Smooth muscle cell of bladder (primary cell): Measurements from ENCODE around the gene ALG8. TPM values are rescaled to one million over a fixed set of nuclear protein-coding genes. Genes with fewer than 3 reads are reported as not detected.

Source experiments
- total RNA-seq: library from RNA; depleted of rRNA; stranded (reverse); fragments of >200 nt; gene quantifications from 2 replicates; pipeline ENCODE4 v1.2.3, GENCODE V29; 2014

Gene ALG8
- 32.3 and 40.5 TPM in 2 replicates for total RNA-seq

DNA sequence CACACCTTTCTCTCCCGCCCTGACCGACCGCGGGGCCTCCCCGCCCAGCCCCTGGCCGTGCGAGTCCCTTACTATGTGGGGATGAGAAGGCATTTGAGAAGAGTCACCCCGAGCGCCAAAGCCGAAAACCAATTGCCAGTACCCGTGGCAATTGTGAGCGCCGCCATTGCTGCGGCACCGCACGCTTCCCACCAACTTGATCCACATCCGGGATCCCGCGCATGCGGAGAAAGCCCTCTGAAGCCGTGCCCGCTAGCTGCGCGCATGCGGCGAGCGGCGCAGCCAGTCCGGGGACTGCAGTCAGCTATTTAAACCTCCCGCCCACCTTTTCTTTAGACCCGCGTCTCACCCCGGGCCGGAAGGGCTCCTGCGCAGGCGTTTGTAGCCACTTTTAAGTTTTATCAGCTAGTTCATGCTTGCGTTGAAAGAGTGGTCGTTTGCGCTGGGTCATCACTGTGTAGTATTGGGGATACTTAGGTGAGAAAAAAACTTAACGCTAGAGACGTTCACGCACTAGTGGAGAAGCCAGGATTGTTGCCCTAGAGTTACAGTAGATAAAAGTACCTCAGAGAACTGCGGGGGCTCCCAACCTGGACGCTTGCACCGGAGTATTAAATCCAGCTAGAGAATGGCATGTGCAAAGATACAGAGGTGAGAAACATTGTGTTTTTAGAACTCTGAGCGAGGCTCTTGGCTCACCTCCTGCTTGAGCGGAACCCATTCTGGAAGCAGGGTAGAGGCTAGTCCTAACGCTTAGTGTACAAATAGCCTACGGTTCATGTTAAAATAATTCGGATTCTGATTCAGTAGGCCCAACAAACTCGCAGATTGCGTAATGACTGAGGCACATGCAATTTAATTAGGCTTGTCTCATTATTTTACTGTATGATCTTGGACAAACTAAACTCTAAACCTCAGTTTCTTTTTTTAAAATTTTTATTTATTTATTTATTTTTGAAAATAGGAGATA lies at the start of gene ALG8:
ALG8 (minus strand) TSS at position 205 of the 970 bp plus-strand sequence; CDS start at position 167, 38 bp downstream.

DNA sequence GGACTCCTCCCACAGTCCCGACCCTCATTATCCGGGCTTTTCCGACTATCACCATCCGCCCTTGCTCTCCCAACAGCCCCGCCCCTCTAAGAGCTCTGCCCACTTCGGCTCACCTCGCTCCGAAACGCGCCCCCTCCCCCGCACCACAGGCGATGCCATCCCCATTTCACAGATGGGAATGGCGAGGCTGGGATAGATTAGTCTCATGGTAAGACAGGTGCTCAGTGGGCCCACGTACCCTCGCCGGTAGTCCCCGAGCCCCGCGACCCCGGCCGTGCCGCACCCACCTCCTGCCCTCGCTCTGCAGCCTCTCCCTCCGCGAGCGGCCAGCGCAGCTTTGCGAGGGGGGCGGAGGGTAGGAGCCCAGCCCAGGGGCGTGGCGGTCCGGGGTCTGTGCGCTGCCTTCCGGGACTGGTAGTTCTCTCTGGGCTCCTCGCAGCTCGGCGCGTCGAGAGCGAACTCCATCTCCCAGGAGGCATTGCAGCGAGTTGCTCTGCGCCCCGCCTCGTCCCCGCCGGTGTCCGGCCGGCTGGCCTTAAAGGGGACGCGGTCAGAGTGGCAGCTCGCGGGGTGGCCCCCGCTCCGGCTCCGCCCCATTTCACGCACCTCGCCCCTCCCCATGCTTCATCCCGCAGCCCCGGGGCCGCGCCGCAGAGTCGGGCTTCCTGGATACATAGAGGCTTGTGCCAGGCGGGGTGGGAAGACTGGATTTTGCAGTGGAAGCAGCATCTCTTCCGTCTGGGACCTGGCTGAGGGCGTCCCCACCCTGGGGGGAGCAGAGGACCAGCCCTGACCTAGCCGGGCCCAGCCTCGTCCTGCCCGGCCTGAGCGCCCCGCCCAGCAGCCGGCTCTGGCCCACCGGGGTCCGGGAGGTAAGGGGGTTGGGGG lies 49.1 kb upstream of the ALG8 start, which contains the start of the genes KCTD21 and USP35:
KCTD21 (minus strand) TSS at position 341 of the 888 bp plus-strand sequence. CDS start 14,072 bp downstream, outside the sequence.
USP35 (plus strand) TSS at position 634 of the 888 bp plus-strand sequence. CDS start 7,327 bp downstream, outside the sequence.

GRCh38 chr11:78079232-78080083 lies 60.0 kb downstream of the ALG8 start, which contains the start of gene NDUFC2:
TSS of gene NDUFC2 (minus strand) at chr11:78079862. CDS start at chr11:78079744, 118 bp downstream.

GRCh38 chr11:78063440-78064181 lies 75.8 kb downstream of the ALG8 start, which contains the start of gene THRSP:
TSS of gene THRSP (plus strand) at chr11:78063861. CDS start at chr11:78063882, 21 bp downstream.

Other genes starting within 250 kb of the ALG8 start
- 24.8 and 25.0 TPM in 2 replicates for gene INTS4, start 145.0 kb downstream of the ALG8 start, total RNA-seq
- gene KCTD14, start 116.3 kb downstream of the ALG8 start, total RNA-seq, result 0.09 and 0.28 TPM in 2 replicates
- not detected in 2 replicates for gene THRSP, start 75.8 kb downstream of the ALG8 start, total RNA-seq
- 69.5 and 75.5 TPM in 2 replicates for gene NDUFC2, start 59.8 kb downstream of the ALG8 start, total RNA-seq
- gene KCTD21, start 49.0 kb upstream of the ALG8 start, total RNA-seq, result 4.1 and 6.9 TPM in 2 replicates
- gene USP35, start 49.3 kb upstream of the ALG8 start, total RNA-seq, result 8.5 and 11.8 TPM in 2 replicates